GM19238 (cell line): ENCODE results near the gene KCNJ11.

Source experiments
- DNase-seq: peaks from one replicate; pipeline ENCODE4 v3.0.0; 2011; ENCODE audit warnings: low spot score; ENCODE audit not compliant: insufficient read length

Gene KCNJ11

GRCh38 chr11:17408641-17409040 is 20.2 kb upstream of the KCNJ11 start:
- no peak for DNase-seq

GRCh38 chr11:17408026-17408425 is 19.6 kb upstream of the KCNJ11 start:
- no peak for DNase-seq

GRCh38 chr11:17407575-17407974 is 19.1 kb upstream of the KCNJ11 start:
- DNase-seq: no peak

- DNase-seq: no peak
Observed at GRCh38 chr11:17406818-17407149, 18.3 kb upstream of the KCNJ11 start.

GRCh38 chr11:17406082-17406817 is 17.8 kb upstream of the KCNJ11 start:
- no peak for DNase-seq

GRCh38 chr11:17405232-17406005 is 17.0 kb upstream of the KCNJ11 start:
- no peak for DNase-seq

GRCh38 chr11:17403980-17404759 is 15.7 kb upstream of the KCNJ11 start:
- no peak for DNase-seq

- DNase-seq: no peak
Observed at GRCh38 chr11:17402486-17402885, 14.0 kb upstream of the KCNJ11 start.

GRCh38 chr11:17401841-17402240 is 13.4 kb upstream of the KCNJ11 start:
- no peak for DNase-seq

- DNase-seq: no peak
Observed at GRCh38 chr11:17401316-17401715, 12.9 kb upstream of the KCNJ11 start.

GRCh38 chr11:17400048-17400775 is 11.8 kb upstream of the KCNJ11 start:
- DNase-seq: no peak

GRCh38 chr11:17399236-17399635 is 10.8 kb upstream of the KCNJ11 start:
- DNase-seq: no peak

- DNase-seq: no peak
Observed at GRCh38 chr11:17397311-17398002, 9.0 kb upstream of the KCNJ11 start.

GRCh38 chr11:17396598-17397310 is 8.3 kb upstream of the KCNJ11 start:
- DNase-seq: no peak

- no peak for DNase-seq
Observed at GRCh38 chr11:17395978-17396377, 7.5 kb upstream of the KCNJ11 start.

GRCh38 chr11:17395554-17395961 is 7.1 kb upstream of the KCNJ11 start:
- no peak for DNase-seq

GRCh38 chr11:17394743-17395390 is 6.4 kb upstream of the KCNJ11 start:
- DNase-seq: no peak

GRCh38 chr11:17393472-17393871 is 5.0 kb upstream of the KCNJ11 start:
- DNase-seq: no peak

- no peak for DNase-seq
Observed at GRCh38 chr11:17392872-17393271, 4.4 kb upstream of the KCNJ11 start.
